GM08714 (cell line): ENCODE results near the gene PTPRO.

Experiments
- H3K4me3 ChIP-seq: fragments of 200-500 bp; sonication (Bioruptor generic); 2 replicates; pipeline ENCODE4 v1.5.1; 2014; ENCODE audit warnings: mild to moderate bottlenecking, low read length, inconsistent platforms
- ZNF274 ChIP-seq: IDR thresholded peaks from 2 replicates; pipeline ENCODE4 v1.6.1; 2012; ENCODE audit warnings: mild to moderate bottlenecking, low read depth, low read length

The PTPRO gene

DNA sequence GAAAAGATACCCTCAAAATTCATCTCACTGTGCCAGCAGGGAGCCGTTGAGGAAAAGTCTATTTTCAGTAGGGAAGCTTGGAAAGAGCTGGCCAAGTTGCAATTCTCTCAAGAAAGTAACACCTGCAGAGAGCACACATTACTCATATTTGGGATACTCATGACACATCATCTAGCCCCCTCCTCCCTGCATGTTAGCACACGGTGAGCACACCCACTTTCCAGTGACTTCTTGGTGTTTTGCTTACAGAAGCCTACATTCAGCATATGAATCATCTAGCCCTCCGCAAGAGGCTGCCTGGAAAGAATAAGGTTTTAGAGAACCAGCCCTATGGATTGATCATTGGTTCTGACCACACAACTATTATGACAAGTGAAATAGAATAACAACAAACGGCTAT, 124.5 kb downstream of the PTPRO start:
- TF ChIP-seq ZNF274 = no peak
- no peak overlapping the region for H3K4me3 ChIP-seq

DNA sequence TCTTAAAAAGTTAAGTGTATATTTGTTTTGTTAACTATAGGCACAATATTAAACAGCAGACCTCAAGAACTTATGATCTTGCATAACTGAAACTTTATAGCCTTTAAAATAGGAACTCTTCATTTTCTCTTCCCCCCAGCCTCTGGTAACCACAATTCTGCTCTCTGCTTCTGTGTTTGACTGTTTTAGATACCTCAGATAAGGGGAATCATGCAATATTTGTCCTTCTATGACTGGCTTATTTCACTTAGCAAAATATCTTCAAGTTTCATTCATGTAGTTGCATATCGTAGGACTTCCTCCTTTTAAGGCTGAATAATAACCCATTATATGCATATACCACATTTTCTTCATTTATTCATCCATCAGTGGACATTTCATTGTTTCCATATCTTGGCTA, 131.3 kb downstream of the PTPRO start:
- no peak for TF ChIP-seq ZNF274
- no peak overlapping the region for H3K4me3 ChIP-seq

DNA sequence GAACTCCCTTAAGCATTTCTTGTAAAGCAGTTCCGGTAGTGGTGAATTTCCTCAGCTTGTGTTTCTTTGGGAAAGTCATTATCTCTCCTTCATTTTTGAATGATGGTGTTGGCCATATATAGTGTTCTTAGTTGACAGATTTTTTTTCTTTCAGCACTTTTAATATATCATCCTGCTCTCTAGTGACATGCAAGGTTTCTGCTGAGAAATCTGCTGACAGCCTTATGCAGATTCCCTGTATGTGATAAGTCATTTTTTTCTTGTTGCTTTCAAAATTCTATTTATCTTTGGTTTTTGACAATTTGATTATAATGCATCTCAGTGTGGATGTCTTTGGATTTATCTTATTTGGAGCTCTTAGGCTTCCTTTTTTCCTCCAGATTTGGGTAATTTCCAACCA, 135.7 kb downstream of the PTPRO start:
- no peak for TF ChIP-seq ZNF274
- no peak overlapping the region for H3K4me3 ChIP-seq

DNA sequence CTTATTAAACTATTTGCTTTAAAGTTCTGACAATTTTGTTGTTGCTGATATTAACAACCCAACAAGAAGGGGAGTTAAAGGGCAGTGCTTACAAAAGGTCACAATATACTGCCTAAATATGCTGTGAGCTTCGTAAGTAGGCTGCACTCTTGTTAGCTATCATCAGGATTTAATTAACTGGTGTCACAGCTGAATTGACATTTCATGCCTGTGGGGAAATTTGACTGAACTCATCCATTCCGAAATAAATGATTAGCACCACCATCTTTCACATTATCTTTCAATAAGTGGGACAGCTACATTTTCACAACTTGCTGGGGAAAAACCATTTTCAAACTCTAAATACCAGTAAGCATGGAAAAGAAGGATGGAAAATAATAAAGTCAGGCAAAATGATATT, 146.6 kb downstream of the PTPRO start:
- H3K4me3 ChIP-seq = no peak overlapping the region
- no peak for TF ChIP-seq ZNF274

DNA sequence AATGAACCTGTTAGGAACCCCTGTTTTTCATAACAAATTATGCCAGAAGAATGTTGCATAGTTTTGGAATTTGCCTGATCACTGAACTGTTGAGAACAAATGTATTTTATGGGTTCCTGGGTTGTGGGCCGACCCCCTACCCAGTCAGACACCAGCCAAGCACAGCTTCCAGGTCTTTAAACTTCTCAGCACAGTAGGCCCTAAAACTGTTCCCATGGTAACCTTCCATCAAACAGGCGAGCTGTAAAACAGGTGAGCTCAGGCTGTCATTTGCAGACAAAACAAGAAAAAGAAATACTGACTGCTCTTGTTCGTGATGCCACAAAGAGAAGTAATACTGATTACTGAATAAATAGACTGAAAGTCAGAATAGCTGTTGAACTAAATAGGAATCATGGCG, 147.0 kb downstream of the PTPRO start:
- TF ChIP-seq ZNF274 = no peak
- H3K4me3 ChIP-seq = no peak overlapping the region

DNA sequence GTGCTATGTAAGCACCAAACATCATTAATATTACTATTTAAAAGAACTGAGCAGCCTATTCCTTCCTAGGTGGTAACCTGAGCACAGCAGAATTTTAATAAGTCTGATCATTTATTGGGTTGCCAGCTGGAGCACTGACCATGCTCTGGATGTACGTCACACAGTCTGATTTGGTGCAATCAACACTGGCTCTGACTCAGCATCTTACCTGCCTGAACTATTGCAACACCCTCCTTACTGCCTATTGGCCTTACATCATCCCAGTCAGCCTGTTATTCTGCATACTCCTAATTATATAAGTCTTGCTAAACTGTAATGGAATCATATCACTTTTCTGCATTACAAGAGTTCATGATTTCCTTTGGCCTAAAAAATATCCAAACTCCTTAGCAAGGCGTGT, 149.7 kb downstream of the PTPRO start:
- TF ChIP-seq ZNF274 = no peak
- H3K4me3 ChIP-seq = no peak overlapping the region

DNA sequence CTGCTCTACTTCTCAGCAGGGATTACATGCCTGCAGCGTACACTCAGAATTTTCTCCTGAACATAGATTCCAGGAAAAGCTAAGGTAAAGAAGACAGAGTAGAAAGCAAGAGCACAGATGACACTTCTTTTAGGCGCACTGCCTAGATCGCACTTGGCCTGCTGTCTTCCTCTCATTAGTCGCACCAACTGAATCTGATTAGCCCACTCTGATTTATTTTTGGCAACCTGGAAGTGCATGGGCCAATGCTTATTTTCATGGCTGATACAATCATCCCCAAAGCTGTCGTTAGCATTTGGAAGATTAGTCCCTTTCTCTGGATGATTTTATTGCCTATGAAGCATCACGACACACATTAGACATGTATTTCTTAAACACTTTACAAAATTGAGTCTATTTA, 152.5 kb downstream of the PTPRO start:
- TF ChIP-seq ZNF274 = no peak
- H3K4me3 ChIP-seq = no peak overlapping the region

DNA sequence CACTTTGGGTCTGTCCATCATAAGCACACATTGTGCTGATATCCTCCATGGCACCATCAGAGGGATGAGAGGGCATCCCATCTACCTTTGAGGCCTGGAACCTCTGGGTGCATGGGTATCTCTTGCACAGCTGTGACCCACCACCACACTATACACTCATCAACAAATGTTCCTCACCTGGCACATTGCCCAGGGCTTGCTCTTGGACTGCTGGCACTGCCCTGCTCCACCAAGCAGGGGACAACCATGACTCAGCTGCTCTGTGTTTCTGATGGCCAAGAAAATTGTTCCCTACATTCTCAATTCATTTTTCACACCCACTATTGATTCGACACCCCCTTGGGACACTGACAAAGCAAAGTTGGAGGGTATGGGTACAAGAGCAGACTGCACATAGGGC, 155.5 kb downstream of the PTPRO start:
- no peak overlapping the region for H3K4me3 ChIP-seq
- no peak for TF ChIP-seq ZNF274

DNA sequence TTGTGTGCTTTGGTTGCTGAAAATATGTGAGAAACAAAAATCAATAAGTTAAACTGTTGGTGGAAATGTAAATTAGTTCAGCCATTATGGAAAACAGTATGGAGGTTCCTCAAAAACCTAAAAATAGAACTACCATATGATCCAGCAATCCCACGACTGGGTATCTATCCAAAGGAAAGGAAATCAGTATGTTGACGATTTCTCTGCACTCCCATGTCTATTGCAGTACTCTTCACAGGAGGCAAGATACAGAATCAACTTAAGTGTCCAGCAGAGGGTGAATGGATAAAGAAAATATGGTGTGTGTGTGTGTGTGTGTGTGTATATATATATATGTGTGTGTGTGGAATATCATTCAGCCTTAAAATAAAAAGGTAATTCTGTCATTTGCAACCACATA, 159.5 kb downstream of the PTPRO start:
- H3K4me3 ChIP-seq = no peak overlapping the region
- TF ChIP-seq ZNF274 = no peak

DNA sequence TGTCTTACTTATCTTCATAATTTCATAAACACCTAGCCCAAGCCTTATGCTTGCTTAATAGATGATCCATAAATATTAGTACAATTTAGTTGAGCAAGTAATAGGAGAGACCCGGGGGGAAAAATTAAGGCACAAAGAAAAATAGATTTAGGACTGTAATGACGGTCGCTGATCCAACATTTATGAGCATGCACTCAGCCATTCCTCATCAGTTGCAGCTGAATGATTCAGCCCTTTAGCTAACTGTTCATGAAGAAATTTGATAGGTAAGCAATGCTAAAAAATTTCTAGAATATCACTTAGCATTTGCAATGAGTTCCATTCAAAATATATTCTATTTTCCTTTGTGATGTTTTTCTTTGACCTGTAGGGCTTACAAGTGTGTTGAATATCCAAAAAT, 163.2 kb downstream of the PTPRO start:
- no peak for TF ChIP-seq ZNF274
- no peak overlapping the region for H3K4me3 ChIP-seq

DNA sequence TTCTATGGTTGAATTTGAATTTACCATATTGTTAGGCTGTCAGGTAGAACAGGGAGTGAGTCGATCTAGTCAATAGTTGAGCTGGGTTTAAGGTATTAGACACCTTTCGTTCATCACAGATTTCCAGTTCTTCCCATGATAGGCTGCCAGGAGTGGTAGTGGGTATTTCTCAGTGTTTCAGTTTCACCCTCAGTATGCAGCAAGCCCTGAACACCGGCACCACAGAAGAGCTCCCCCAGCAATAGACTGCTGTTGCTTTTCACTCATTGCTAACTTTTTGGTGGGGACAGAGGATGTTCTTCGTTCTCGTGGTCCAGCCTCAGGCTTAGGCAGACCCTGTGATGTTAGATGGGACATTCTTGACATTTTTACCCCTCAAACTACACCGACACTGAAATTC, 164.6 kb downstream of the PTPRO start:
- no peak for TF ChIP-seq ZNF274
- H3K4me3 ChIP-seq = no peak overlapping the region

DNA sequence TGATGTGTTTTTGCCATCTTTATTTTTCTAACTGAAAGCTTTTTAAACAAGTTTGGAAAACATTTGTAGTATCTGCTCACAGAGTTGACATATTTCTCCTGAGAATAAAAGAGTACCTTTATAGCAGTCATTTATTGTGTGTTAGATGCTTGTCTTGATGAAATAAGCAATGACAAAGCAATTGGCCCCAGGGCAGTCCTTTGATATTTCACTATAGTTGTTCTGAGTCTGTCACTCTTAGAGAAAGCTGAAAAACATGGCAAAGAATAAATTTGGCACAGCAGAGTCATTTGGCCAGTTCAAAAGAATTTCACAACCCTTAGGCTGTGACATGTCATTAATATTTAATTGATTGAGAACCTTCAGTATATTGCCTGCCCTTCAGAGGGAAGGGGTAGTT, 166.2 kb downstream of the PTPRO start:
- no peak for TF ChIP-seq ZNF274
- H3K4me3 ChIP-seq = no peak overlapping the region

DNA sequence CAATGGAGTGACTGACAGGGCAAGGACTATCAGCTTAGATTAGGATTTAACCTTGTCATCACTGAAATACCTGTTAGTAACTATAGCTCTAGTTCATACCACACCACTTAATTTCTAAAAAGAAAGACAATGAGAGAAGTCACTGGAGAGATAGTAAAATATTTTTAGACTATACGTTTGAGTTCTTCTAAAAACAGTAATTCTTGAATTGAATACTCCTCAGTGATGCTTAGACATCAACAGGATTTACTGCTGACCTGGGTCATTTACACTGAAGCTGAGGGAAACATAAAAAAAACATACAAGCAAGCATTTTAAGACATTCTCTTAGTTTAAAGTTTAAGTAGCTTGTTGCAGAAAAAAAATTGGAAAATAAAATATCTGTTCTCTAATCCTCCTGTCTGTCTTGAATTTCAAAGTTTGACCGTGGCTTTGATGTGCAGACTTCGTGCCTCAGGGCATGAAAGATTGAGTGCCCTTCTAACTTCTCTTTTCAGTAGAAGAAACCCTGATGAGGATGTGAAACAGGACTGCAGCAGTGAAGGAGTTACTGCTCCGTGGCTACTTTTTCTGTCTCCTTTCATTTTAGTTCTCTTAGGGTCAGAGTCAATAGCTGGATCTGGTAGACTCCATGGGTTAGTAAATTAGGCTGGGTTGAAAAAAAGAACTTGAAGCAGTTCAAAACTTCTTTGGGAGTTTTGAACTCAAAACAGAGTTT, 172.2 kb downstream of the PTPRO start:
- no peak for TF ChIP-seq ZNF274
- H3K4me3 ChIP-seq = no peak overlapping the region

DNA sequence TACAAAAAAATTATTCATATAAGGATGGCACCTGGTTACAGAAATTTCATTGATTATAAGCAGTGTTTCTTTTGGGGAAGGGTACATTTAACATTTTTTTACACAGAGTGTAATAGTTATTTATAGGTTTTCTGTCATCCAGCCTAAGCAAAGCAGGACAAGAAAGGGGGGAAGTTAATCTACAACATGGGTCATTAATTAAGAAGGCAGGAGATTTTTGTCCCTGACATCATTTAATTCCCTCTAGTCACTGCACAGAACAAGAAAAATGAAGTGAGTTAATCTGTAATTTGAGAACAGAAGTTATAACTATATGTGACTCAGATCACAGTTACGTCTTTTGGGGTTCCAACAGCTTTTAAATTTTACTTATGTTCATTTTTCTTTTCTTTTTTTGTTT, 173.4 kb downstream of the PTPRO start:
- H3K4me3 ChIP-seq = no peak overlapping the region
- TF ChIP-seq ZNF274 = no peak

DNA sequence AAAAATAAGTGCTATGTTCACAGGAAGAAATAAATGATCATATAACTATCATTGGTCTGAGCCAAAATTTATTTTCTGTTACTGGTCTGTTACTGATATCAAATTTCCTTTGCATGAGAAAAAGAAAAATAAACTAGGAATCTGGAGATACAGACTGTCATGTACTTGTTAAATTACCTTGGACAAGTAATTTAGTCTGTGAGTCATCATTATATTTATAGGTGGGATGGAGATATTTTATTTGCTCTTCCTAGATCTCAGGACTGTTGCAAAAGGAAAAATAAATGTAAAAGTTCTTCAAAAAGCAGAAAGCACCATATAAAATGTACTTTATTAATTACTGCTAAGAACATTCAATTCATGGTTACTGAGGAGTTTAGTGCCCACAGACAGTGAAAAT, 174.4 kb downstream of the PTPRO start:
- no peak overlapping the region for H3K4me3 ChIP-seq
- no peak for TF ChIP-seq ZNF274

DNA sequence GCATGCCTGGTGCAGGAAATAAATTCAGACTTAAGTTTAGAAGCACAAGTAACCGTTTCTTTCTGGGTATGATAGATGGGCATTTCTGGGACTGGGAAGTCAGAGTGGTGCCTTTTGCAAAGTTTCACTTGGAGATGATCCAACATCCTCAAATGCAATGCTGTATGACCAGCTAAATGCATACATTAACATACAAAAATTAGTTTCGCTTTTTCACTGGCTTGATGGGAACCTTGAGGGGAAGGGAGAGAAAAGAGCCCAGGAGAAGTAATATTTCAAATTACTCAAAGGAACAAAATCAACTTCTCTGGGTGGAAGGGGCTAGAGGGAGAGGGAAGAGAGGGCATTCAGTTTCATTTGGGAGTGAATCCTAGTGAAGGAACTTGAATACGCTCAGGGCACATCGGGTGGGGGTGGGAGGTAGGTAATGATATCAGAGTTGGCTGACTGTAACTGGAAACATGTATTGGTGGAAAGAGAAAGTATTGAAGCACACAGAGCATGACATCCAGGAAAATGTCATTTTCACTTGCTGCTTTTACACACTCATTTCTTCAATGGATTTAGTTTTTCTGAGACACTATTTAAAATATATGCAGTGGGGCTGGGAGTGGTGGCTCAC, 175.5 kb downstream of the PTPRO start:
- no peak for TF ChIP-seq ZNF274
- H3K4me3 ChIP-seq = no peak overlapping the region

DNA sequence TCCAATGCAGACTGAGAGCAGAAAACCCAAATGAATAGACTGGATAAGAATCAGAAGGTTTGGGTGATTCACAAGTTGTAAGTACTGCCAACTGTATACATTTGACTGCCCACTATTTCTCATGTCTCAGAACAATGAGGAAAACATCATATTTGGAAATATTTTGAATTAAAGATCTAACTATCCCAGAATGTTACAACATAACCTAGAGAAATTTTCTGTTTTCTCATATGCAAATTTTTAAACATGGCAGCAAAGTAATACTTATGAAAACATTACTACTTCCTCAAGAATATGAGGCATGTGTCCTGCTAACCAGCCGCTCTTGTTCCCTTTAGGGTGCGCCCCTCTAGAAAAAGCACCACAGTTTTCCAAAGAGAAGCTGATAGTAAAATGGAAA, 179.9 kb downstream of the PTPRO start:
- H3K4me3 ChIP-seq = no peak overlapping the region
- TF ChIP-seq ZNF274 = no peak
